GM19238 (cell line): Measurements from ENCODE around the gene ZNF462.

Experiments
- DNase-seq: peaks from one replicate; pipeline ENCODE4 v3.0.0; 2011; ENCODE audit warnings: low spot score; ENCODE audit not compliant: insufficient read length

Gene ZNF462

DNA sequence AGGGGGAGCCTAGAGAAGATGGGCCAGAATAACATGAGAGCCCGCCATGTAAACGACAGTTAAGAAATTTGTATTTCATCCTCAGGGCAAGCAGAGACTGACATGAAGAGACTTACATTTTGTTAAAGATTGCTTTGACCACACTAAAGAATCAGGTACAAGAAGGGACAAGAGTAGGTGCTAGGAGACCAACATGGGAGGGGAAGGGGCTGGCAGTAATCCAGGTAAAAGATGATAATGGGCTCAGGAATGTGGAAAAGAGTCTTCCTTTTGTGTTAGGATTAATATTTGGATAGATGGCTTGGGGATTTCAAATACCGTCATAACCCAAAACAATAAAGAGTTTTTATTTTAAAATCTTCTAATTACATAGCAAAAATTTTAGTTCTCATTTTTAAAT, 137.3 kb downstream of the ZNF462 start:
- no peak for DNase-seq

GRCh38 chr9:107005201-107005600, 142.2 kb downstream of the ZNF462 start:
- no peak for DNase-seq

- DNase-seq: no peak
These were observed 144.4 kb downstream of the ZNF462 start for GRCh38 chr9:107007402-107007801.

GRCh38 chr9:107008011-107008410, 145.0 kb downstream of the ZNF462 start:
- DNase-seq: no peak

GRCh38 chr9:107008447-107008846, 145.5 kb downstream of the ZNF462 start:
- DNase-seq: no peak

DNA sequence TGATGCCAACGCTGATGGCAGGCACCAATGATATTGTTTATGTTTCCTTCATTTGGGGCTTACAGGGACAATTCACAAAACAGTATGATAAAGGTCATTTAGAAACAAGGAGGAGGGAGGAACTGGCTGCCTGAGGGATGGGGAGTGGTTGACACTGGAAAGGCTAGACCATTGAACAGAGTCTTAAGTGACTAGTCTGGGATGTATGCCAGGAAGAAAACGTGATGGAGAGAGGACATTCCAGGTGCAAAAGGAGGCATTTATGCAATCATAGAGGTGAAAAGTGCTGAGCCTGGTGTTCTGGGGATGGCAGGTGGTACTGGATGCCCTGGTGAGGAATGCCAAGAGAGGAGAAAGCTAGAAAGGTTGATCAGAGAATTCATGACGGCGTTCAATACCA, 153.4 kb downstream of the ZNF462 start:
- no peak for DNase-seq

- no peak for DNase-seq
These were observed 156.0 kb downstream of the ZNF462 start for GRCh38 chr9:107018861-107019545.

- DNase-seq: no peak
These were observed 157.1 kb downstream of the ZNF462 start for GRCh38 chr9:107020040-107020530.

GRCh38 chr9:107024193-107024592, 161.2 kb downstream of the ZNF462 start:
- no peak for DNase-seq

GRCh38 chr9:107025260-107026035, 162.5 kb downstream of the ZNF462 start:
- DNase-seq: no peak

DNA sequence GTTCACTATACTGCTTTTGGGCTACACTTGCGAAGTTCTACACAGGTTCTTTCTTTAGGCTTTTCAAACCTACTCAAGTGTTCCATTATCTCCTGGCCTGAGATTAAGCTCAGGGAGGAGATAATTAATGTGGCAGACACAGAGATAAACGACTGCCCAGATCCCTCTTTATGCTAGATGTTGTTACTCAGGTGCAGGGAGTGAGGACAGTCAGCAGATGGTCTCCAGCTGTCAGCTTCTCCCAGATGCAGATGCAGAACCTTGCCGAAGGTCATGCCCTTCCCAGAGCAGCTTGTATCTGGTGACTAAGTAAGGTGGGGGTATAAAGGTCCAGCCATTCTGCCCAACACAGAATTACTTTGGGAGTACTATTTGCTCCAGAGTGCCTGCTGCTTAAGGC, 166.2 kb downstream of the ZNF462 start:
- DNase-seq: no peak

- no peak for DNase-seq
These were observed 171.0 kb downstream of the ZNF462 start for GRCh38 chr9:107033966-107034365.

DNA sequence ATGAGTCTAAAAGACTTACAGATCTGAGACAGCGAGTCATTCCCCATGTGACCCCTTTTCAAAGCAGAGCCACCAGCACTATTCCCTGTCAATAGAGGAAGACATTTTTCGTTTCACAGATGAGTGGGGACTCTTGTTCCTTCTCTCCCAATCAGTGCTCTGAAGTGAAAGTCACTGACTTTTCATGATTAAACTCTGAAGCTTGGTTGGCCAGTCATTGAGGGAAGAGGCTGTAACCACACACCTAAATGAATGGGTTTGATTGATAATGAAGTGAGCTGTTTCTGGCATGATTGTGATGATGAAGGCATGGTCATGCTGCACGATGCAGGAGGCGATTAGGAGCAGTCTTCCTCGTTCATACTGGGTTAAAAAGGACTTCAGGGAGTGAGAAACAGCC, 171.9 kb downstream of the ZNF462 start:
- no peak for DNase-seq

- no peak for DNase-seq
These were observed 173.4 kb downstream of the ZNF462 start for GRCh38 chr9:107036367-107036766.

GRCh38 chr9:107039542-107039941, 176.6 kb downstream of the ZNF462 start:
- DNase-seq: no peak

DNA sequence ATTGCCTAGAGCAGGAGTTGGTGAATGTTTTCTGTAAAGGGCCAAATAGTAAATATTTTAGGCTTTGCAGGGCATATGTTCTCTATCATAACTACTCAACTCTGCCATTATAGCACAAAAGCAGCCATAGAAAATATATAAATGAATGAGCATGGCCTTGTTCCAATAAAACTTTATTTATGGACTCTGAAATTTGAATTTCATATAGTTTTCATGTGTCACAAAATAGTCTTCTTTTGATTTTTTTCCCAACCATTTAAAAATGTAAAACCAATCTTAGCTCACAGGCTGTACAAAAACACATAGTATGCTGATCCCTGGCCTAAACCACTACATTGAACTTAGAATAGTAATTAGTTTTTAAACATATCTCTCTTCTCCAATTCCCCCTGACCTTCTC, 179.6 kb downstream of the ZNF462 start:
- DNase-seq: no peak

- DNase-seq: no peak
These were observed 180.9 kb downstream of the ZNF462 start for GRCh38 chr9:107043886-107044285.

DNA sequence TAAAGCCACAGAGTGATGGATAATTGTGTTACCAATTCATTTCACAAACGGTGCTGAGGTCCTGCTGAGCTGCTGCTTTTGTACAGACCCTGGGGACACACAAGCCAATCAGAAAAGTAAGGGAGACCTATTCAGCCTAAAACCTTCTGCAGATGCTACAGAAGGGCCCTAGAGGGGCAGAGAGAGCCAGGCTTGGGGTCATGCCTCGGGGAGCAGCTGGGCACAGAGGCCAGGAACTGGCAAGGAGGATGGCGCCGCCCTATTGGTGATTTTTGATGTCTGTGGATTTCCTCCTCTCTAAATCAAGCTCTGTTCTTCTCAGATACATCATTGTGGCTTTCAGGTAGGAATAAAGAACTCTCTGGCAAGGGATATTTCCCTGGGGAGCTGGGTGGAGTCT, 181.9 kb downstream of the ZNF462 start:
- no peak for DNase-seq

- DNase-seq: no peak
These were observed 183.7 kb downstream of the ZNF462 start for GRCh38 chr9:107046692-107047091.

DNA sequence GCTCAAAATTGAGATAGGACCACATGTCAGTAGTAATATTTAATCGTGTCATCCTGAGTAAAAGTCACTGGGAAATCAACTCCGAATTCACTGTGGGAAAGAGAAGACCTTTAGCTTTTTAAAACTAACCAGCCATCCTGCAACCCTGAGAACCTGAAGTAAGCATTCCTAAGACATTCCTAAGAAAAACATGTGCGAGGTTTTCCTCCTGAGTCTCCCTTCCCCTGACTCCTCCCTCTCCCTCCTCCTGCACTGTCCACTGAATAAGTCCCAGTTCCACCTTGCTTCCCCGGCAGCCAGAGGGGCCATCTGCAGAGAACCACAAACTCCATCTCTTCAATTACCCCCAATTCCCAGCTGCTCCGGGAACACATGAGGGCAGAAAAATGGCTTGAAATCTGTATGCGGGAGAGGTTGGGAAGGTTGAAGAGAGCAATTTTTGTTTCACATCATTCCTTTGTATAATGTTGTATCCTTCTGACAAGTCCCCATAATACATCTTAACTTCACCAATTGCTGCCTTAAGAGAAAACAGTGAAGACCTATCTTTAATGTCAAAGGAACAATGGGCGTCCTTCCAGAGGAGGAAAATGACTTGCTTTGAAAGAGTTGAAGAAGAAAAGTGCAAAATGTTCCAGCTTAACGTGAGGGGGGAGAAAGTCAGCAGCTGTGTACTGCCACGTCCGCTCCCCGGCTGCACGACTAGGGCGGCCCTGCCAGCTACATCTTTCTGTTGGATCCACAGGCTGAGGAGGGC, 186.3 kb downstream of the ZNF462 start:
- DNase-seq: no peak

DNA sequence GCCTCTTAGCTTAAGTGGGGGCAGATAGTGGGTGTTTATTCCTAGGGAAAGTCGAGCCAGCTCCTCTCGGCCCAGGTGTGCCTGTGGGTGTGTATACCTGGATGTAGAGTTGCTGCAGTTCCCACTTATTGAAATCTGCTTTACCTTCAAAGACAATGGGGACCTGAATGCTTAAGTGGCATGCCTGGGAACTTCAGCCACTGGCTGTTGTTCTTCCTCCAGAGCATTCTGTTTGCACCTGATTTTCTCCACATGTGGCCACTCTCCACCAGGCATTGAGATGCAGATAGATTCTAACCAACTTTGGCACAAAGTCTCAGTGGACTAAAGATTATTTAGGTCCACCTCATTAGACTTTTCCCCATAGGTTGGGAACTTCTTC, 186.8 kb downstream of the ZNF462 start:
- DNase-seq: no peak

DNA sequence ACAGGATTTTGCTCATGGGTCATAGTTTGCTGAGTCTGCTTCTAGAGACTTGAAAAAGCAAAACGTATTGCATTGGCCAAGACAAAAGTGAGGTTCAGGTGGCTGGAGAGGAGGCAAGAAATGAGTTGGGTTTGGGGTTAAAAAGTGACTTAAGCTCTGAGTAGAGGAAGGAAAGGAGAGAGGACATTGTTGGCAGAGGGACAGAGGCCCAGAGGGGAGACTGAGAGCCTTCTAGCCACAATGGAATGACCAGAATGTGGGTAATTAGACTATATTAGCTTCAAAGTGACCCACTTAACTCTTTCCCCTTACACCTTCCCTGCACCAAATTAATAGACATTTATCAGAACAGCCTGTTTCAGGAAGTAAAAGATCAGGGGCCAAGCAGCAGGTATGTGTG, 188.4 kb downstream of the ZNF462 start:
- DNase-seq: no peak
